ENCODE results near the gene SH3PXD2A. TPM values are rescaled to one million over a fixed set of nuclear protein-coding genes. Genes with fewer than 3 reads are reported as not detected.

SH3PXD2A gene
- total and polyA plus RNA-seq, 4 donors: 18.7 to 69.1 (median 42.5) TPM

DNA sequence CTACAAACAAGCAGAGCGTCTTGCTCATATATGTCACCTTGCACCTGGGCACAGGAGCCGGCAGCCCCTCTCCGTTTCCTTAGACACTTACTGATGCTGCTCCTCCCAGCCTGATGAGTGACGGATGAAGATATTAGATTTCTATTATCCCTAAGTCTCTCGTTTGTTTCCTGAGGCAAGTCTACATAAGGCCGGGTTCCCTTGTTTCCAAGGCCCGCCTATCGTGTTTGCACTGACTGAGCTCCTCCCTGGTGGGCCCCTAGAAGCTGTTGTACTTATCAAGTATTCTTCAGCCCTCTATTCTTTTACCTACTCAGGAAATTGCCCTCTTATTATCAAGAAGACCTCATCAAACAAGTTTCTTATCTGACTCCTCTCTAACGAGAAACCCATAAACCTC is 18.5 kb downstream of the SH3PXD2A start:
- no peaks in the 10 kb centered on the region for H3K36me3 ChIP-seq (ENCODE audit: control insufficient read depth in 1 of 2, insufficient read depth in 2 of 2, low read length in 1 of 2)
- intact Hi-C loops (cut with DNase I): no loop called here
- H3K27ac ChIP-seq (ENCODE audit: low read depth in 1 of 2, low read length in 2 of 2): no peak overlapping the region
- ATAC-seq (ENCODE audit: low FRiP score): no peak
- H3K9me3 ChIP-seq (ENCODE audit: control insufficient read depth, low read length): no peaks in the 10 kb centered on the region
- H3K4me1 ChIP-seq (ENCODE audit: control insufficient read depth in 1 of 2, insufficient read depth in 2 of 2, low read length in 2 of 2): peaks cover 0 to 7% of the 10 kb centered on the region in 2 donors
- H3K4me3 ChIP-seq (ENCODE audit: low read length in 2 of 2): no peak overlapping the region
- DNase-seq: no peak
- WGBS, 2 donors: 89 to 95% methylated on average over 9 of the region's 9 CpGs
- H3K27me3 ChIP-seq (ENCODE audit: control insufficient read depth in 1 of 2, insufficient read depth in 2 of 2, low read length in 1 of 2): no peaks in the 10 kb centered on the region

- H3K27me3 ChIP-seq (ENCODE audit: control insufficient read depth in 1 of 2, insufficient read depth in 2 of 2, low read length in 1 of 2): no peaks in the 10 kb centered on the region
- DNase-seq: no peak
- no peak overlapping the region for H3K4me3 ChIP-seq (ENCODE audit: low read length in 2 of 2)
- no peaks in the 10 kb centered on the region for H3K36me3 ChIP-seq (ENCODE audit: control insufficient read depth in 1 of 2, insufficient read depth in 2 of 2, low read length in 1 of 2)
- no peaks in the 10 kb centered on the region for H3K9me3 ChIP-seq (ENCODE audit: control insufficient read depth, low read length)
- H3K27ac ChIP-seq (ENCODE audit: low read depth in 1 of 2, low read length in 2 of 2): no peak overlapping the region
- intact Hi-C loops (cut with DNase I): no loop called here
- WGBS, 2 donors: 85 to 89% methylated on average over 1 of the region's 1 CpG
- H3K4me1 ChIP-seq (ENCODE audit: control insufficient read depth in 1 of 2, insufficient read depth in 2 of 2, low read length in 2 of 2): peaks cover 0 to 7% of the 10 kb centered on the region in 2 donors
- ATAC-seq (ENCODE audit: low FRiP score): no peak
Observed at GRCh38 chr10:103836273-103836672, 19.1 kb downstream of the SH3PXD2A start.

DNA sequence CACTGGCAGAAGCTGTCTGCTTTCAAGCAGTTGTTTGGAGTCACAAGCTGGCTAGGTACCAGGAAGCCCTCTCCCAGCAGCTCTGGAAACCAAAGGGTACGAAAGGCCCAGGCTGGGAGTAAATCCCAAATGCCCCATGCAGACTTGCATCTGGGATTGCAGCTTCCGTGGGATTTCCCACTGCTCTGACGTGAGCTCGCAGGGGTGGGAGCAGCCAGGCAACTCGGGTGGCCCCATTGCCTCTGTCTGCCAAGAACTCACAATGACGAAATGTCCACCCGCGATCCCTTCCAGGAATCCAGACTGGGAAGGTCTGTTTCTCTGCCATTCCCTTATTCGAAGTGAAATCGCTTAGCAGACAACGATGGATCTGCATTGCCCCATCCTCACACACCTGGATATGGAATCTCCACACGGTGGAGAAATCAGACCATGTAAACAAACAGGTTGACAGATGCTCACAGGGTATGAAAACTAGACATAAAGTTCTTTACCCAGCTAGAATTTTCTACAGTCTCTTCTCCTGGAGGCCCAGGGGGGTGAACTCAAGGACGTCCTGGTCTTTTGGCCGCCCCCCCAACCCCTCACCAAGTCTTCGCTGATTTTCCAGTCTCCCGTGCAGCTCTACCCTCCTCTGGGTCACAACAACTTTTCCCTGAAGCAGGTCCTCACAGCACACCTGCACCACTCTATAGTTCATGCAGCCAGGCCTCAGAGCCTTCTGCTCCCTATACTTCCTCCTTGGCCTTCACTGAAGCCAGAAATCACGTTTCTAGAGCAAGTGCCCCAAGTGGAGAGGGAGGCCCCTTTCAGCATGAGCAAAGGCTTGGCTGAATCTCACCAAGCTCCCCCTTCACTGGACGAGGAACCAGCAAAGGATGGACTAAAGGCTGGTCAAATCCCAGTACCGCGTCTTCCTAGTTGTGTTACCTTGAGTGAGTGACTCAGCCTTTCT is 20.0 kb downstream of the SH3PXD2A start:
- ATAC-seq (ENCODE audit: low FRiP score): peak; percentile 83
- WGBS, 2 donors: 25 to 32% methylated on average over 20 of the region's 20 CpGs
- intact Hi-C loops (cut with DNase I): no loop called here

GRCh38 chr10:103834436-103835095 is 20.8 kb downstream of the SH3PXD2A start:
- peak; percentile 17 for ATAC-seq (ENCODE audit: low FRiP score)
- whole genome bisulfite sequencing, 2 donors: 30 to 47% methylated on average over 5 of the region's 5 CpGs

More for the DNA sequence above, 20.0 kb downstream of the SH3PXD2A start:
- peak; percentile 84 to 89 for DNase-seq
- Histone ChIP-seq H3K9me3 (ENCODE audit: control insufficient read depth, low read length) (no peaks in the 10 kb centered on the region), H3K27me3 (ENCODE audit: control insufficient read depth in 1 of 2, insufficient read depth in 2 of 2, low read length in 1 of 2) (no peaks in the 10 kb centered on the region), H3K4me1 (ENCODE audit: control insufficient read depth in 1 of 2, insufficient read depth in 2 of 2, low read length in 2 of 2) (peaks cover 0 to 7% of the 10 kb centered on the region in 2 donors), H3K36me3 (ENCODE audit: control insufficient read depth in 1 of 2, insufficient read depth in 2 of 2, low read length in 1 of 2) (no peaks in the 10 kb centered on the region), H3K4me3 (ENCODE audit: low read length in 2 of 2) (no peak overlapping the region), H3K27ac (ENCODE audit: low read depth in 1 of 2, low read length in 2 of 2) (peak overlapping the region in 1 of 2 donors; percentile 14)

GRCh38 chr10:103833731-103834365 is 21.5 kb downstream of the SH3PXD2A start:
- Histone ChIP-seq H3K9me3 (ENCODE audit: control insufficient read depth, low read length) (no peaks in the 10 kb centered on the region), H3K36me3 (ENCODE audit: control insufficient read depth in 1 of 2, insufficient read depth in 2 of 2, low read length in 1 of 2) (no peaks in the 10 kb centered on the region), H3K4me3 (ENCODE audit: low read length in 2 of 2) (no peak overlapping the region), H3K27me3 (ENCODE audit: control insufficient read depth in 1 of 2, insufficient read depth in 2 of 2, low read length in 1 of 2) (no peaks in the 10 kb centered on the region), H3K27ac (ENCODE audit: low read depth in 1 of 2, low read length in 2 of 2) (no peak overlapping the region), H3K4me1 (ENCODE audit: control insufficient read depth in 1 of 2, insufficient read depth in 2 of 2, low read length in 2 of 2) (peaks cover 0 to 6% of the 10 kb centered on the region in 2 donors)
- WGBS, 2 donors: 42 to 52% methylated on average over 5 of the region's 5 CpGs
- ATAC-seq (ENCODE audit: low FRiP score): peak; percentile 42
- intact Hi-C loops (cut with DNase I): no loop called here
- peak in 1 of 2 donors; percentile 79 for DNase-seq

More at GRCh38 chr10:103834436-103835095, 20.8 kb downstream of the SH3PXD2A start:
- no peak for DNase-seq
- Histone ChIP-seq H3K27ac (ENCODE audit: low read depth in 1 of 2, low read length in 2 of 2) (peak overlapping the region in 1 of 2 donors; percentile 14), H3K9me3 (ENCODE audit: control insufficient read depth, low read length) (no peaks in the 10 kb centered on the region), H3K4me1 (ENCODE audit: control insufficient read depth in 1 of 2, insufficient read depth in 2 of 2, low read length in 2 of 2) (peaks cover 0 to 7% of the 10 kb centered on the region in 2 donors), H3K27me3 (ENCODE audit: control insufficient read depth in 1 of 2, insufficient read depth in 2 of 2, low read length in 1 of 2) (no peaks in the 10 kb centered on the region), H3K4me3 (ENCODE audit: low read length in 2 of 2) (no peak overlapping the region), H3K36me3 (ENCODE audit: control insufficient read depth in 1 of 2, insufficient read depth in 2 of 2, low read length in 1 of 2) (no peaks in the 10 kb centered on the region)
- intact Hi-C loops (cut with DNase I): no loop called here

GRCh38 chr10:103832806-103833205 is 22.6 kb downstream of the SH3PXD2A start:
- no peaks in the 10 kb centered on the region for H3K4me1 ChIP-seq (ENCODE audit: control insufficient read depth in 1 of 2, insufficient read depth in 2 of 2, low read length in 2 of 2)
- 98 to 99% methylated on average over 2 of the region's 2 CpGs for WGBS, 2 donors
- no peaks in the 10 kb centered on the region for H3K36me3 ChIP-seq (ENCODE audit: control insufficient read depth in 1 of 2, insufficient read depth in 2 of 2, low read length in 1 of 2)
- intact Hi-C loops (cut with DNase I): no loop called here
- H3K27ac ChIP-seq (ENCODE audit: low read depth in 1 of 2, low read length in 2 of 2): no peak overlapping the region
- ATAC-seq (ENCODE audit: low FRiP score) (no peak), DNase-seq (no peak)
- H3K27me3 ChIP-seq (ENCODE audit: control insufficient read depth in 1 of 2, insufficient read depth in 2 of 2, low read length in 1 of 2): no peaks in the 10 kb centered on the region
- no peaks in the 10 kb centered on the region for H3K9me3 ChIP-seq (ENCODE audit: control insufficient read depth, low read length)
- no peak overlapping the region for H3K4me3 ChIP-seq (ENCODE audit: low read length in 2 of 2)

DNA sequence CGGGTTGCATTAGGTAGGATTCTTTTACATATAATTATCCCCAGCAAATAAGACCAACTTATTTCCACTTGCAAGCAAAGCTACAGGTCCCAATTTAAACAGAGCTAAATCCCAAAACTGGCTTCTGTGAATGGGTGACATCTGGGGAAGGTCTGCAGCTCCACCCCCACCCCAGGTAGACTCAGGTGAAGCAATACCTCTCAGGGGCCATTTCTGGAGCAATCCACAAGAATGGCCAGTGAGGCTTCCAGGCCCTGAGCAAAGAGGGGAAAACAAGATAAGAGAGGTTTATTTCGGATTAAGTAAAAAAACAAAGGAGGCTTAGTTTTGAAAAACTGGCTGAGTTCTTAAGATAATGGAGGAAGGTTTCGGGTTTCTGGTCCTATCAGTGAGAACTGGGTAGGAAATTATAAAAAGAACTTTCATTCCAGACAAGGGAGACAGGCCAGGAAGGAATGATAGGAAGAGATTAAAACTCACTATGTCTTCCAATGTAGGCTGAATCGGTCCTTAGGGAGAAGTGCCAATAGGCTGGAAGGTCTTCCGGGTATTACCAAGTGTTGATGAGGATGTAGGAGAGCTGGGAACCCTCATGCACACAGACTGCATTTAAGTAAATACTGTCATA is 25.4 kb downstream of the SH3PXD2A start:
- no peaks in the 10 kb centered on the region for H3K36me3 ChIP-seq (ENCODE audit: control insufficient read depth in 1 of 2, insufficient read depth in 2 of 2, low read length in 1 of 2)
- ATAC-seq (ENCODE audit: low FRiP score) (no peak), DNase-seq (no peak)
- no peaks in the 10 kb centered on the region for H3K4me1 ChIP-seq (ENCODE audit: control insufficient read depth in 1 of 2, insufficient read depth in 2 of 2, low read length in 2 of 2)
- WGBS, 2 donors: 25 to 36% methylated on average over 5 of the region's 5 CpGs
- H3K27me3 ChIP-seq (ENCODE audit: control insufficient read depth in 1 of 2, insufficient read depth in 2 of 2, low read length in 1 of 2): no peaks in the 10 kb centered on the region
- intact Hi-C loops (cut with DNase I): no loop called here
- H3K9me3 ChIP-seq (ENCODE audit: control insufficient read depth, low read length): no peaks in the 10 kb centered on the region
- H3K4me3 ChIP-seq (ENCODE audit: low read length in 2 of 2): no peak overlapping the region
- no peak overlapping the region for H3K27ac ChIP-seq (ENCODE audit: low read depth in 1 of 2, low read length in 2 of 2)

DNA sequence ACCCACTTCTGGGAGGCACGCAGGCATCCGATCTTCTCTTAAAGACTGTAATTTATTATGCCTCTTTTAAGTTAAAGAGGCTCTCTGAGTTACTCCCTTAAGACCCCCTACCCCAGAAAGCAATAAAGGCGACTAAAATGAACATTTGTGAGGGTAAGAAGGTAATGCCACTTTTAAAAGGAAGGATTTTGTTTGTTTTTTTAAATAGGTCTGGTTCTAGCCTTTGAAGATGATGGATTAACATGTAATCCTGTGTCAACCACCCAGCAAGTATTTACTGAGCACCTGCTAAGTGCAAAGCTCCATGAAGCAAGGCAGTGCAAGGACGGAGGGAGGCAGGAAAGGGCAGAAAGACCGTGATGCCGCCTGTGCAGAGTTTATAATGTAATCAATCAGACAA is 26.1 kb downstream of the SH3PXD2A start:
- Histone ChIP-seq H3K4me3 (ENCODE audit: low read length in 2 of 2) (no peak overlapping the region), H3K27ac (ENCODE audit: low read depth in 1 of 2, low read length in 2 of 2) (no peak overlapping the region), H3K36me3 (ENCODE audit: control insufficient read depth in 1 of 2, insufficient read depth in 2 of 2, low read length in 1 of 2) (no peaks in the 10 kb centered on the region), H3K4me1 (ENCODE audit: control insufficient read depth in 1 of 2, insufficient read depth in 2 of 2, low read length in 2 of 2) (no peaks in the 10 kb centered on the region), H3K9me3 (ENCODE audit: control insufficient read depth, low read length) (no peaks in the 10 kb centered on the region), H3K27me3 (ENCODE audit: control insufficient read depth in 1 of 2, insufficient read depth in 2 of 2, low read length in 1 of 2) (no peaks in the 10 kb centered on the region)
- DNase-seq: no peak
- ATAC-seq (ENCODE audit: low FRiP score): no peak
- intact Hi-C loops (cut with DNase I): no loop called here
- 82 to 86% methylated on average over 6 of the region's 6 CpGs for WGBS, 2 donors

All from aorta (tissue), 5 donors.